Activated T-cell treated with anti-CD3 and anti-CD28 coated beads, Interleukin-2, amount 50 U/mL, for 4 hours (primary cell): ENCODE measurements around the gene PYY. TPM values are rescaled to one million over a fixed set of nuclear protein-coding genes. Genes with fewer than 3 reads are reported as not detected.

Source experiments
- ATAC-seq, 2 donors: fragments of 200-7000 bp; cut with Tn5 transposase; one replicate each; pipeline ENCODE4 v1.10.0; 2021
- DNase-seq: peaks from one replicate; pipeline ENCODE4 v3.0.0-alpha.2; 2020
- H3K27me3 Mint-ChIP-seq: one replicate; pipeline ENCODE4 v1.8.0; 2021; ENCODE audit warnings: low read depth, mixed read lengths
- H3K36me3 Mint-ChIP-seq: one replicate; pipeline ENCODE4 v1.8.0; 2022; ENCODE audit warnings: mixed read lengths; ENCODE audit not compliant: insufficient read depth
- H3K4me1 Mint-ChIP-seq: one replicate; pipeline ENCODE4 v1.8.0; 2021; ENCODE audit warnings: low read depth, mixed read lengths
- H3K4me3 Mint-ChIP-seq: one replicate; pipeline ENCODE4 v1.8.0; 2021; ENCODE audit warnings: mild to moderate bottlenecking, moderate library complexity, mixed read lengths
- H3K9me3 Mint-ChIP-seq: one replicate; pipeline ENCODE4 v1.8.0; 2021; ENCODE audit warnings: mixed read lengths
- total RNA-seq, 3 donors: library from RNA; stranded (reverse); gene quantifications; one replicate each; pipeline ENCODE4 v1.2.1, GENCODE V29; 2021

Gene PYY
- total RNA-seq, 3 donors from 2014 or later, result not detected

DNA sequence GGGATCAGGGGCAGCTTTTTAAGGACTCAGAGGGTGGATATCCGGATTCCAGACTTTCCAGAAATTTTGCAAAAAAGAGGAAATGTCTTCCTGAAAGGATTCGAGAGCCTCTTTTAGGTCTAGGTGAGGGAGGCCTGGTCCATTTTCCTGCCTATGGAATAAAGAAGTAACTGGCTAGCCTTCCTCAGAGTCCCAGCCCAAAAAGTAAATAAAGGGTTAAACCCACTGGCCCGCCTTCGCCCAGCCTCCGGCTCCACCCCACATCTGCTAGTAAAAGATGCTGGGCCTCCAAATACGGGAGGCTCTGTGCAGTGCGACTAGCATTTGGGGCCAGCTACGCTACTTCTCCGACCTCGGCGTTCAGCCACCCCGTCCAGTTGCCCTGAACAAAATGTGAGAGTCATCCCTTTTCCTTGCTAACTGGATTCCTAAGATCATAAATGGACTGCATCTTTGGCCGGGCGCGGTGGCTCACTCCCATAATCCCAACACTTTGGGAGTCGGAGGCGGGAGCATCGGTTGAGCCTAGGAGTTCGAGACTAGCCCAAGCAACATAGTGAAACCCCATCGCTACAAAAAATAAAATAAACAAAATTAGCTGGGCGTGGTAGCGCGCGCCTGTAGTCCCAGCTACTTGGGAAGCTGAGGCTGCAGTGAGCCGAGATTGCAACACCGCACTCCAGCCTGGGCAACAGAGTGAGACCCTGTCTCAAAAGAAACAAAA lies 45.6 kb downstream of the PYY start:
- H3K9me3 Mint-ChIP-seq, result no peaks in the 10 kb centered on the region
- peak; percentile 69 to 70 for ATAC-seq
- H3K4me1 Mint-ChIP-seq, result peaks cover 11% of the 10 kb centered on the region
- peak; percentile 47 for DNase-seq
- peak overlapping the region; percentile 41 for H3K4me3 Mint-ChIP-seq
- H3K27me3 Mint-ChIP-seq, result peaks cover 26% of the 10 kb centered on the region
- no peaks in the 10 kb centered on the region for H3K36me3 Mint-ChIP-seq

DNA sequence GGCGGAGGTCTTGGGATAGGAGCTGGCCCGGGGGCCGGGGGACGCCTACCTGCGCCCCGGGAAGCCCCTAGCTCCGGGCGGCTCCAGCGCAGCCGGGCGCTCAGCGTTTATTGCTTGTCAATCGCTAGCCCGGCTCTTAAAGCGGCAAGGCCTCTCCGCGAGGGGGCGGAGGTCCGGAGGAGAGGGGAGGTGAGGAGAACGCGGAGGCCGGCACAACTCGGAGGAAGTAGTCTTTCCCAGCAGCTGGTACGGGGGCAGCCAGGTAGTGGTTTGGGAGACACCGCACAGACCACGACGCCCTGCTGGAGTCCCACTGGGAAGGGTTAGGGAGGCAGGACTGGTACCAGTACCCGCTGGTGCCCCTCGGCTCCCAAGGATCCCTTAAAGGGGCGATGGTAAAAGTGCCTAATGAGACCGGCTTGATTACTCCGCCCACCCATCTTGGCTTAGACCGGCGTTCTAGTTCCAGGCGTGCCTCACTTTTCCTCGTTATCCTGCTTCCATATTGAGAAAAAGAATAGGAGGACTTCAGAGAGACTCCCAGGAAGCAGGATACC lies 46.2 kb downstream of the PYY start, which contains the start of gene MPP2:
TSS of gene MPP2 (minus strand) at position 112 of the 557 bp plus-strand sequence. CDS start 3,076 bp downstream, outside the sequence.
- peaks cover 27% of the 10 kb centered on the region for H3K27me3 Mint-ChIP-seq
- peak within 1 kb of the TSS; percentile 77 for H3K4me3 Mint-ChIP-seq
- peaks cover 11% of the 10 kb centered on the region for H3K4me1 Mint-ChIP-seq
- H3K9me3 Mint-ChIP-seq, result no peaks in the 10 kb centered on the region
- DNase-seq (peak; percentile 47), ATAC-seq (peak; percentile 65 to 76)
- no peaks in the 10 kb centered on the region for H3K36me3 Mint-ChIP-seq

DNA sequence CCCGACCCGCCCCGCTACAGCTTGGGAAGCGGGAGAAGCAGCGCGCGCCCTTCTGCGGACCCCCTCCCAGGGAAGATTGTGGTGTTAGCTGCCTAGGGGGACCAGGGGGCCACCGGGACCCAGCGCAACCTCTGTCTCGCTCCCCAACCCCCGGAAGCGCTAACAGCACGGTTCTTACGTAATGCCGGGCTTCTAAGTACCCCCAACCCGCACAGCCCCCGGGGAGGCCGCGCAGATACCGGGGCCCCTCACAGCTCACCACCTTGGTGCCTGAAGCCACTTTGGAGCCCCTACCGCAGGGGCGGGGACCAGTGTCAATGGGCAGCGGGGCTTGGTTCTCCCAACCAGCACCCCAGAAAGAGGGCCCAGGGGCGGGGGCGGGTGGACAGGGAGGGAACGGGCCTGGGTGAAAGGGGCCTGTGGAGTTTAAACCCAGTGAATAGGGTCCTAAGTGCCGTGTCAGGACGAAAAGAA lies 46.8 kb downstream of the PYY start:
- Mint-ChIP-seq H3K4me3 (peak overlapping the region; percentile 77), H3K27me3 (peaks cover 29% of the 10 kb centered on the region), H3K9me3 (no peaks in the 10 kb centered on the region), H3K36me3 (no peaks in the 10 kb centered on the region), H3K4me1 (peaks cover 11% of the 10 kb centered on the region)
- DNase-seq (no peak), ATAC-seq (peak; percentile 17 to 23)

DNA sequence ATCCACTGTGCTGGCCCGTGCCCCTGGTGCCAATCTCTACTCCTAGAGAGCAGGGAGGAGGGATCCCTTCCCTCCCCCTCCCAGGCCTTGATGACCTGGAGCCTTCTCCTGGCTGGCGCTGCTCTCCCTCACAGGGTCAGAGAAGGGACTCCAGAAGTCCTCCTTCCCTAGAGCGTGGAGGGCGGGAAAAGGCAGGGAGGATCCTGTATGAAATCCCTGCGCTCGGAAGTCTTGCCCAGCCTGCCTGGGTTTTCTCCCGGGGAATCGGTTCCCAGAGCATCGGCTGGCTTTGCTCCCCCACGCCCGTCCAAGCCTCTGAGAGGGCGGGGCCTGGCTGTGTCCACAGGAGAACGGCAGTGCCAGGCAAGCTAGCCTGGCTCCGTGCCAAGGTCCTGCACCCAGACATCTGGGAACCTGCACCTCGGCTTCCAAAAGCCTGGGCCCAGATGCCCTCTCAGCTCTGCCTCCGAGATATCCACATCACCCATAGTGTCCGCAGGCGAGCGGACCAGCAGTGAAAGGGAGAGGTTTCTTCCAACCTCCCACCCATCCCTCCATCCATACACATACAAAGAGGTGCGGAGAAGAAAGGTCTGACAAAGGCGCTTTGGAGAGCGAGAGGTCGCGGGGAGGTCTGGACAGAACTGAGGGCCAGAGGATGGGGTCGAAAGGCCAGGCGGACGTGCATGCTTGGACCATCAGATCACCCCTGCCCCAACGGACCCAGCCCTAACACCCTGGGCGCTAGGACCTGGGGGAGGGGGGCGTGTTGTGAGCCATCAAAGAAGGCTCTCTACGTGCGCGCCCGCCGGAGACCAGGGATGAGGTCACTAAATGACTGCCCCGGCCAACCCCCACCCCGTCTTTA lies 47.5 kb downstream of the PYY start:
- no peaks in the 10 kb centered on the region for H3K9me3 Mint-ChIP-seq
- peak; percentile 47 to 53 for ATAC-seq
- peaks cover 31% of the 10 kb centered on the region for H3K27me3 Mint-ChIP-seq
- H3K4me1 Mint-ChIP-seq, result peaks cover 11% of the 10 kb centered on the region
- DNase-seq, result peak; percentile 27
- H3K4me3 Mint-ChIP-seq, result peak overlapping the region; percentile 77
- H3K36me3 Mint-ChIP-seq, result no peaks in the 10 kb centered on the region

DNA sequence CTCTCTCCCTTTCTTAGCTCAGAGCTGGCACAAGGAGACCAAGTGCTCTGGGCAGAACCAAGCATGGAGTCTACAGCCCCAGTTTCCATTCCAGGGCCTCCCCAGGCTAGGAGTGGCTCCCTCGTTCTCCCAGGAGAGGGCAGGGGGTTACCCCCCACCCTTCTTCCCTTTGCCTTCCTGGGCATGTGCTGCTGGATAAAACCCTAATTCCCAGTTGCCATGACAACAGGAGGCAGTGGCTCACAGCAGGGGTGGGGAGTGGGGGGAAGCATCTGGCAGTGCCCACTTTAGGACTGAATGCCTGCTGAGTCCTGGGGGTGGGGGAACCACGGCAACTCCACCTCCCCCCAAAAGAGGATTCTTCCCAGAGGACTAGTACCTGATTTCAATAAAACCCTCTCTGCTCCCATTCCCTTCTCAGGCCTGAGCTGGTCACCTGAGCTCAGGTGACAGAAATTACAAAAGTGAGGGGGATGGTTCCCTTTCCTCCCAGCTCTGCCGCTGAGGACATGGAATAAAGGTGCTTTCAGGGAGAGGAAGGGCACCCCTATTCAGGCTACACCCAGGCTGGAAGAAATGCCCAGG lies 48.2 kb downstream of the PYY start:
- peaks cover 32% of the 10 kb centered on the region for H3K27me3 Mint-ChIP-seq
- H3K36me3 Mint-ChIP-seq, result no peaks in the 10 kb centered on the region
- H3K9me3 Mint-ChIP-seq, result no peaks in the 10 kb centered on the region
- H3K4me1 Mint-ChIP-seq, result peaks cover 18% of the 10 kb centered on the region
- no peak for DNase-seq
- ATAC-seq, result no peak
- no peak overlapping the region for H3K4me3 Mint-ChIP-seq

Other genes with a start within 250 kb of the PYY start
- gene SOST, start 195.1 kb downstream of the PYY start, total RNA-seq, result not detected
- 10 to 100 TPM; 16.9 to 17.4 (median 17.2) TPM for gene DUSP3, start 175.0 kb downstream of the PYY start, total RNA-seq
- not detected for gene CFAP97D1, start 173.5 kb downstream of the PYY start, total RNA-seq
- under 1 TPM; 0.24 to 0.94 (median 0.87) TPM for gene MPP3, start 120.8 kb downstream of the PYY start, total RNA-seq
- not detected for gene CD300LG, start 106.8 kb downstream of the PYY start, total RNA-seq
- under 1 TPM; 0.21 to 0.91 (median 0.54) TPM for gene MPP2, start 46.4 kb downstream of the PYY start, total RNA-seq
- not detected for gene PPY, start 11.5 kb downstream of the PYY start, total RNA-seq
- under 1 TPM; 0.25 to 0.52 (median 0.45) TPM for gene NAGS, start 50.7 kb upstream of the PYY start, total RNA-seq
- gene TMEM101, start 61.0 kb upstream of the PYY start, total RNA-seq, result 10 to 100 TPM; 20.2 to 23.1 (median 22.5) TPM
- gene LSM12, start 112.7 kb upstream of the PYY start, total RNA-seq, result 10 to 100 TPM; 77.6 to 88.2 (median 85.9) TPM
- gene G6PC3, start 116.8 kb upstream of the PYY start, total RNA-seq, result 10 to 100 TPM; 24.7 to 28.4 (median 24.9) TPM
- gene HDAC5, start 169.7 kb upstream of the PYY start, total RNA-seq, result 10 to 100 TPM; 14.6 to 19.7 (median 16.2) TPM
- 1 to 10 TPM; 6.4 to 9.4 (median 7.9) TPM for gene HROB, start 188.0 kb upstream of the PYY start, total RNA-seq
- under 1 TPM in 2 of 3 donors, not detected in 1; 0.08 to 0.11 TPM for gene ASB16, start 216.8 kb upstream of the PYY start, total RNA-seq
- gene TMUB2, start 233.0 kb upstream of the PYY start, total RNA-seq, result 10 to 100 TPM; 15.2 to 19.6 (median 17.9) TPM
- gene ATXN7L3, start 245.9 kb upstream of the PYY start, total RNA-seq, result 100 to 1,000 TPM; 101 to 111 (median 110) TPM